ENCODE measurements around the gene UBASH3B. TPM values are rescaled to one million over a fixed set of nuclear protein-coding genes. Genes with fewer than 3 reads are reported as not detected.

The UBASH3B gene
- total RNA-seq, 1 experiment from 2014 or later: 8.0 TPM

GRCh38 chr11:122720107-122720881, 64.8 kb downstream of the UBASH3B start:
- Mint-ChIP-seq H3K27me3 (ENCODE audit: low read depth) (peaks cover 4% of the 10 kb centered on the region), H3K9me3 (no peaks in the 10 kb centered on the region), H3K36me3 (ENCODE audit: insufficient read depth in 1 of 3, low read depth in 3 of 3) (no peaks in the 10 kb centered on the region), H3K4me3 (no peak overlapping the region), H3K27ac (no peak overlapping the region), H3K4me1 (peaks cover 19 to 26% of the 10 kb centered on the region in 2 experiments)
- Histone ChIP-seq H3K27me3 (ENCODE audit: insufficient read depth, low read length) (no peaks in the 10 kb centered on the region), H3T11ph (ENCODE audit: low read length) (no peak overlapping the region), H2AFZ (ENCODE audit: low read length) (no peak overlapping the region), H3K18ac (ENCODE audit: insufficient read length, low read depth, low read length) (no peak overlapping the region), H4K8ac (replicated peaks; ENCODE audit: insufficient read length, low read depth, low read length) (no peak overlapping the region), H4K91ac (ENCODE audit: insufficient read length, low read depth, low read length) (no peak overlapping the region), H4K5ac (ENCODE audit: insufficient read length, low read depth, low read length) (no peak overlapping the region), H3K4me1 (ENCODE audit: insufficient read depth, low read length) (peaks cover 7% of the 10 kb centered on the region), H3K9ac (ENCODE audit: extremely low read depth, insufficient read length, low read length) (no peak overlapping the region), H3K79me2 (ENCODE audit: insufficient read depth, low read length) (no peaks in the 10 kb centered on the region), H3K56ac (ENCODE audit: insufficient read length, low read depth, low read length) (no peak overlapping the region), H2BK20ac (ENCODE audit: low read depth, low read length, poor library complexity, severe bottlenecking) (no peak overlapping the region), H2BK15ac (ENCODE audit: low read depth, low read length) (no peak overlapping the region), H3K4ac (ENCODE audit: low read depth, low read length) (no peak overlapping the region), H3K23ac (ENCODE audit: insufficient read length, low read depth, low read length) (no peak overlapping the region), H2BK12ac (ENCODE audit: insufficient read length, low read depth, low read length) (no peak overlapping the region), H4K20me1 (ENCODE audit: control insufficient read depth, insufficient read depth, insufficient read length) (no peaks in the 10 kb centered on the region), H3K27ac (ENCODE audit: insufficient read length, low read depth, low read length) (no peak overlapping the region), H3K14ac (ENCODE audit: insufficient read depth, low read length) (no peak overlapping the region), H3K9me3 (ENCODE audit: control insufficient read depth, low read depth, low read length) (no peaks in the 10 kb centered on the region), H2BK120ac (ENCODE audit: low read depth, low read length, poor library complexity, severe bottlenecking) (no peak overlapping the region), H3K23me2 (ENCODE audit: insufficient read length, low read depth, low read length, poor library complexity, severe bottlenecking) (no peaks in the 10 kb centered on the region), H2BK5ac (ENCODE audit: insufficient read length, low read length) (no peak overlapping the region), H3K4me2 (ENCODE audit: insufficient read depth, insufficient read length, low read length) (no peak overlapping the region), H3K79me1 (ENCODE audit: insufficient read depth, low read depth, low read length, poor library complexity, severe bottlenecking) (no peaks in the 10 kb centered on the region), H2AK5ac (ENCODE audit: insufficient read length, low read length) (no peak overlapping the region)
- DNase-seq: no peak
- no CpG with 5 or more reads among the region's 7 CpGs for WGBS (ENCODE audit: extremely low coverage, insufficient read length, low lambda C conversion rate)
- TF ChIP-seq CTCF (conservative IDR thresholded peaks at IDR 0.05): no peak
